DND-41 (cell line): Measurements from ENCODE around the gene COPS2.
"Not testable (repeated sequence)": the region's sequence is repeated elsewhere in the genome, so short reads cannot be mapped to it uniquely, and the experiment has no call there.

Experiments
- ATAC-seq: fragments of 200-7000 bp; cut with Tn5 transposase; 3 replicates; pipeline ENCODE4 v1.9.1; 2021; ENCODE audit warnings: low read depth; ENCODE audit not compliant: insufficient read depth
- DNase-seq: peaks from one replicate; pipeline ENCODE4 v3.0.0-alpha.2; 2020
- H2AFZ ChIP-seq: 2 replicates; pipeline ENCODE4 v1.6.0; 2012; ENCODE audit warnings: low read depth, low read length
- H3K27ac ChIP-seq: 2 replicates; pipeline ENCODE4 v1.5.1; 2012; ENCODE audit warnings: low read length, inconsistent platforms
- H3K27me3 ChIP-seq: fragments of 200-600 bp; sonication (generic); 2 replicates; pipeline ENCODE4 v1.6.0; 2012; ENCODE audit warnings: low read length, mild to moderate bottlenecking, inconsistent platforms; ENCODE audit not compliant: insufficient read depth, poor library complexity
- H3K36me3 ChIP-seq: 2 replicates; pipeline ENCODE4 v1.5.1; 2012; ENCODE audit warnings: low read length, inconsistent platforms; ENCODE audit not compliant: insufficient read depth
- H3K4me1 ChIP-seq: 2 replicates; pipeline ENCODE4 v1.5.1; 2012; ENCODE audit warnings: mild to moderate bottlenecking, low read length; ENCODE audit not compliant: insufficient read depth
- H3K4me2 ChIP-seq: 2 replicates; pipeline ENCODE4 v1.6.0; 2012; ENCODE audit warnings: mild to moderate bottlenecking, moderate library complexity, low read length, inconsistent platforms; ENCODE audit not compliant: insufficient read depth
- H3K4me3 ChIP-seq, 2 experiments: fragments of 200-600 bp in 1 of 2; shearing (Covaris generic) in 1 of 2; 2 replicates each; pipeline ENCODE4 v1.5.1; 2012 to 2016; ENCODE audit warnings: inconsistent platforms in 2 of 2, low read length in 2 of 2, mild to moderate bottlenecking in 2 of 2, low read depth in 1 of 2, moderate library complexity in 1 of 2
- H3K79me2 ChIP-seq: 2 replicates; pipeline ENCODE4 v1.6.0; 2012; ENCODE audit warnings: low read length, inconsistent platforms; ENCODE audit not compliant: insufficient read depth
- H3K9ac ChIP-seq: 2 replicates; pipeline ENCODE4 v1.6.0; 2012; ENCODE audit warnings: low read depth, mild to moderate bottlenecking, inconsistent platforms, low read length, moderate library complexity
- H3K9me3 ChIP-seq: 2 replicates; pipeline ENCODE4 v1.5.1; 2012; ENCODE audit warnings: low read length, moderate library complexity, mild to moderate bottlenecking, inconsistent platforms; ENCODE audit not compliant: insufficient read depth, severe bottlenecking
- H4K20me1 ChIP-seq: 2 replicates; pipeline ENCODE4 v1.6.0; 2012; ENCODE audit warnings: low read length; ENCODE audit not compliant: insufficient read depth
- EZH2 ChIP-seq: IDR thresholded peaks from 3 replicates; pipeline ENCODE4 v1.6.1; 2012; ENCODE audit warnings: borderline replicate concordance, low read depth, mild to moderate bottlenecking, moderate library complexity, low read length, inconsistent platforms; ENCODE audit not compliant: severe bottlenecking
- TF ChIP-seq, protein P1 (sequence below): IDR thresholded peaks from 2 replicates; pipeline ENCODE4 v1.5.1; 2012; ENCODE audit warnings: borderline replicate concordance, low read length, moderate library complexity, mild to moderate bottlenecking; ENCODE audit not compliant: poor library complexity, severe bottlenecking; ENCODE audit errors: extremely low read depth

COPS2 gene

DNA sequence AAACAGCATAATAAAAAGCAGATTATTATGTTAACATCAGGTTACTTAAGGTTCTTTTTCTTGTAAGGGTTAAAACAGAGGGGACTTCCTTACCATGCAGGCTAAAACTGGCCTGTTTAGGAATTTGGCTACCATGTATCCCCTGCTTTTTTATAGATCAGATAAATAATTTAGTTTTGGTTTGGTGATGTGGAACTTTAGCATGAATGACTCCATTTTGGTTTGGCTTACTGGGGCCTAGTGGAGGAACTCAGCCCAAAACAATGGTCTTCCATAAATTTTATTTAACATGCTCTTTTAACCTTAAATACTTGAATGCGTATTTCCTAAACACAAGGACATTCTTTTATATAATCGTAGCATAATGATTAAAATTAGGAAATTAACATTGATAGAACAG lies 33.5 kb upstream of the COPS2 start:
- no peak for TF ChIP-seq EZH2
- TF ChIP-seq, protein P1, sequence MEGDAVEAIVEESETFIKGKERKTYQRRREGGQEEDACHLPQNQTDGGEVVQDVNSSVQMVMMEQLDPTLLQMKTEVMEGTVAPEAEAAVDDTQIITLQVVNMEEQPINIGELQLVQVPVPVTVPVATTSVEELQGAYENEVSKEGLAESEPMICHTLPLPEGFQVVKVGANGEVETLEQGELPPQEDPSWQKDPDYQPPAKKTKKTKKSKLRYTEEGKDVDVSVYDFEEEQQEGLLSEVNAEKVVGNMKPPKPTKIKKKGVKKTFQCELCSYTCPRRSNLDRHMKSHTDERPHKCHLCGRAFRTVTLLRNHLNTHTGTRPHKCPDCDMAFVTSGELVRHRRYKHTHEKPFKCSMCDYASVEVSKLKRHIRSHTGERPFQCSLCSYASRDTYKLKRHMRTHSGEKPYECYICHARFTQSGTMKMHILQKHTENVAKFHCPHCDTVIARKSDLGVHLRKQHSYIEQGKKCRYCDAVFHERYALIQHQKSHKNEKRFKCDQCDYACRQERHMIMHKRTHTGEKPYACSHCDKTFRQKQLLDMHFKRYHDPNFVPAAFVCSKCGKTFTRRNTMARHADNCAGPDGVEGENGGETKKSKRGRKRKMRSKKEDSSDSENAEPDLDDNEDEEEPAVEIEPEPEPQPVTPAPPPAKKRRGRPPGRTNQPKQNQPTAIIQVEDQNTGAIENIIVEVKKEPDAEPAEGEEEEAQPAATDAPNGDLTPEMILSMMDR = no peak
- Histone ChIP-seq H3K9me3 (no peaks in the 10 kb centered on the region), H3K27me3 (no peaks in the 10 kb centered on the region), H3K9ac (no peak overlapping the region), H3K4me1 (no peaks in the 10 kb centered on the region), H4K20me1 (peaks cover 9% of the 10 kb centered on the region), H3K4me3 (no peak overlapping the region), H2AFZ (no peak overlapping the region), H3K27ac (no peak overlapping the region), H3K36me3 (no peaks in the 10 kb centered on the region), H3K4me2 (no peak overlapping the region), H3K79me2 (peaks cover 40% of the 10 kb centered on the region)
- no peak for DNase-seq
- no peak for ATAC-seq

DNA sequence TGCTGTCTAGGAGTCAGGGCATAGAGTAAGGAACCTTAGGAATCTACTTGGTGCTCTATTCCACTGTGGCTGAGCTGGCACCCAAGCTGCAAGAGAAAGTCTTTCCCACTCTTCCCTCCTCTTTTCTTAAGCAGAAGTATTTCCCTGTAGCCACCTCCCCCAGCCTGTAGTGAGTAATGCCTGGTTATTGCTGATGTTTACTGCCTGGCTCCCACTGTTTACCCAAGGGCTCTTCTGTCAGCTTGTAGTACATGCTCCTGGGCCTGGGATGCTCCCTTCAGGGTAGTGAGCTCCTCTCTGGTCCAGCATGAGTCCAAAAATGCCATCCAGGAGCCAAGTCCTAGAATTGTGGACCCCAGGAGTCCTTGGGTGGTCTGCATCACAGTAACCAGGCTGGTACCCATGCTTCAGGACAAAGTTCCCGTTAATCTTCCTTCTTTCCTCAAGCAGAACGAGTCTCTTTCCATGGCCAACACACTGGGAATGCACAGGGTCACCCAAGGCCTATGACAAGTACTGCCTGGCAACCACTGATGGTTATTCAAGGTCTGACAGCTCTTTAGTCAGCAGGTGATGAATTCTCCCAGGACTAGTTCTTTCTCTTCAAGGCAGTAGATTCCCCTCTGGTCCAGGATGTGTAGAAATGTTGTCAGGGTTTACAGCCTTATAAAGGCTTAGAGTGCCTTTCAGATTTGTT lies 32.3 kb upstream of the COPS2 start:
- no peak overlapping the region for H3K27ac ChIP-seq
- no peak overlapping the region for H3K4me3 ChIP-seq
- no peak overlapping the region for H2AFZ ChIP-seq
- TF ChIP-seq, protein P1 = no peak
- TF ChIP-seq EZH2 = no peak
- H3K9me3 ChIP-seq = no peaks in the 10 kb centered on the region
- H3K4me2 ChIP-seq = no peak overlapping the region
- H3K4me1 ChIP-seq = no peaks in the 10 kb centered on the region
- H3K36me3 ChIP-seq = no peaks in the 10 kb centered on the region
- peaks cover 41% of the 10 kb centered on the region for H3K79me2 ChIP-seq
- peaks cover 9% of the 10 kb centered on the region for H4K20me1 ChIP-seq
- no peak overlapping the region for H3K9ac ChIP-seq
- ATAC-seq = no peak
- no peaks in the 10 kb centered on the region for H3K27me3 ChIP-seq
- DNase-seq = no peak

DNA sequence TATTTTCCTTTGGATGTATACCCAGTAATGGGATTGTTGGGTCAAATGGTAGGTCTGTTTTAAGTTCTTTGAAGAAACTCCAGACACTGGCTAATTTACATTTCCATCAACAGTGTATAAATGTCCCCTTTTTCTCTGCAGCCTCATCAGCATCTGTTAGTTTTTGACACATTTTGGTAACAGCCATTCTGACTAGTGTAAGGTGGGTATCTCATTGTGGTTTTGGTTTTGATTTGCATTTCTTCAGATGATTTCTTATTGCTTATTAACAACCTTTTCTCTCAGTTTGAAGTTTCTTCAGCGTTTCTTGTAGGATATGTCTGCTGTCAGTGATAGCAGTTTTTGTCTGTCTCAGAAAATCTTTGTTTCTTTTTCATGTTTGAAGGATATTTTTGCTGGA lies 30.1 kb upstream of the COPS2 start:
- no peak overlapping the region for H3K9ac ChIP-seq
- no peak overlapping the region for H3K4me3 ChIP-seq
- TF ChIP-seq EZH2 = no peak
- H3K4me2 ChIP-seq = no peak overlapping the region
- no peaks in the 10 kb centered on the region for H3K27me3 ChIP-seq
- no peaks in the 10 kb centered on the region for H3K9me3 ChIP-seq
- peaks cover 9% of the 10 kb centered on the region for H4K20me1 ChIP-seq
- ATAC-seq (no peak), DNase-seq (no peak)
- no peak overlapping the region for H2AFZ ChIP-seq
- H3K27ac ChIP-seq = no peak overlapping the region
- H3K79me2 ChIP-seq = peaks cover 33% of the 10 kb centered on the region
- no peaks in the 10 kb centered on the region for H3K4me1 ChIP-seq
- H3K36me3 ChIP-seq = no peaks in the 10 kb centered on the region

DNA sequence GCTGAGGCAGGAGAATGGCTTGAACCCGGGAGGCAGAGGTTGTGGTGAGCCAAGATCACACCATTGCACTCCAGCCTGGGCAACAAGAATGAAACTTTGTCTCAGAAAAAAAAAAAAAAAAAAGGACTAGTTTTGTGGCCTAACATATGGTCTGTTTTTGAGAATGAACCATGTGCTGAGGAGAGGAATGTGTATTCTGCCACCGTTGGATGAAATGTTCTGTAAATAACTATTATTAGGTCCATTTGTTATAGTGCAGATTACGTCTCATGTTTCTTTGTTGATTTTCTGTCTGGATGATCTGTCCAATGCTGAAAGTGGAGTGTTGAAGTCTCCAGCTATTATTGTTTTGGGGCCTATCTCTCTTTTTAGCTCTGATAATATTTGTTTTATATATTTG lies 28.3 kb upstream of the COPS2 start:
- not testable (repeated sequence) for H3K27me3 ChIP-seq, H4K20me1 ChIP-seq, H3K9me3 ChIP-seq, DNase-seq, H3K27ac ChIP-seq, H3K36me3 ChIP-seq, H3K4me3 ChIP-seq, H3K4me2 ChIP-seq, H3K9ac ChIP-seq, H3K4me1 ChIP-seq, H2AFZ ChIP-seq, ATAC-seq
- H3K79me2 ChIP-seq = peaks cover 29% of the 10 kb centered on the region
